Mammary epithelial cell (primary cell): ENCODE data around the gene VIL1.

Source experiments
- CTCF ChIP-seq, 2 donors: IDR thresholded peaks in 1 of 2; conservative IDR thresholded peaks in 1 of 2; 2 replicates each; pipeline ENCODE4 v1.5.1; 2011 to 2012; ENCODE audit warnings: inconsistent platforms in 2 of 2, low read length in 2 of 2, mild to moderate bottlenecking in 2 of 2, control low read depth in 1 of 2, low read depth in 1 of 2; ENCODE audit not compliant: insufficient read depth in 1 of 2; ENCODE audit errors: extremely low read depth in 1 of 2
- EZH2 ChIP-seq: IDR thresholded peaks from 2 replicates; pipeline ENCODE4 v1.6.1; 2012; ENCODE audit warnings: low read length, inconsistent platforms, borderline replicate concordance

- no peak for TF ChIP-seq CTCF (conservative IDR thresholded peaks at IDR 0.05 in 1 of 2, IDR thresholded peaks at IDR 0.05 in 1 of 2; ENCODE audit: extremely low read depth in 1 of 2, insufficient read depth in 1 of 2, low read depth in 1 of 2, low read length in 2 of 2)
- TF ChIP-seq EZH2 = no peak
Observed at GRCh38 chr2:218402911-218403411, 16.0 kb upstream of the VIL1 start.
